NCI-H2029 (cell line): ENCODE data around the gene PHF2.
"Not testable (repeated sequence)": the region's sequence is repeated elsewhere in the genome, so short reads cannot be mapped to it uniquely, and the experiment has no call there.

Experiments used
- DNase-seq: peaks from one replicate; lab custom pipeline; 2025; lab: John Stamatoyannopoulos, UW

The PHF2 gene

GRCh38 chr9:93665637-93666438 lies 89.5 kb downstream of the PHF2 start:
- no peak for DNase-seq

DNA sequence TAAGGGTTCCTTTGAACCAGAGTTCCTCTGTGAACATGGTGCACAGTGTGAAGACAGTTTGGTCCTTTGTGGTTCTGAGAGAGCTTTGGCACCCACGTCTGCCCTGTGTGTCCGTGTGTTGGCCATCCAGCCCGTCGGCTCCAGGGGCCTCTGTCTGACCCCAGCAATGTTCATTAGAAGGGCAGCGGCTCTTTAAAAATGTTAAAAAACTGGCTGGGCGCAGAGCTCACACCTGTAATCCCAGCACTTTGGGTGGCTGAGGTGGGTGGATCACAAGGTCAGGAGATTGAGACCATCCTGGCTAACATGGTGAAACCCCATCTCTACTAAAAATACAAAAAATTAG lies 90.0 kb downstream of the PHF2 start:
- not testable (repeated sequence) for DNase-seq

- DNase-seq: no peak
These were observed 90.6 kb downstream of the PHF2 start for GRCh38 chr9:93667006-93667405.

GRCh38 chr9:93667627-93668026 lies 91.2 kb downstream of the PHF2 start:
- no peak for DNase-seq

GRCh38 chr9:93668261-93668871 lies 92.0 kb downstream of the PHF2 start:
- no peak for DNase-seq

DNA sequence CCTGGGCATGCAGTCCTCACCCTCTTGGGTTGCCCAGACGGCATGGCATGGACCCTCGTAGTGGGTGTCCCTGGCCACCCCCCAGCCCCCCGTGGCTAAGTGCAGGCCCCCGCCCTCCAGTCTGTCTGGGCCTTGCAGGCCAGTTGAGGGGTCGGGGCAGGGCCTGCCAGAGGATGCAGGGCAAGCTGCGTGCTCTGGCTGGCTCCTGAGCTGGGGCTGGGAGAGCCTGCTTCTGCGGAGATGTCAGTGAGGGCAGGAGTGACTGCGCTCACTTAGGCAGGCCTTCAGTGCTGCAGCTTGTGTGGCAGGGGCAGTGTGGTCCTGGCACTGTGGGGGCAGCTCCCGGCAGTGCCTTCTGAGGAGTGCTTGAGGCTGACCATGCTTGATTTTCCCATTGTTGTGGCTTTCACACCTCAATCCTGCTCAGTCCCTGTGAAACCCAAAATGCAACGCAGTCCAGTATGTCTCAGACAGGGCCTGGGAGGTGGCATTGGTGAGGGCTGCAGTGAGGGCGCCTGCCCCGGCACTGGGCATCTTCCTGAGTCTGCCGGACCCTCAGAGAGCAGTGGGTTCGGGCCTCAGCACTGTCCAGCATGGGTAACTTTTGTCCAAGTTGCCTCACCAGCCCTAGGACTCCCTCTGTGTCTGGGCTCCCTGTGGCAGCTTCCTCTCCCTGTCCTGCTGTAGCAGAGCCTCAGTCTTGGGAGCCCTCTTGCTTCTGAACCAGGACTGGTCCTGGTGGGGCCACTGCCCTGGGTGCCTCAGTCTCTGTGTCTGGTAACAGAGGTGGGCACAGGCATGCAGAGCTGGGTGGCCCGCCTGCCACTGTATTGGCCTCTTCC lies 93.0 kb downstream of the PHF2 start:
- DNase-seq: no peak

DNA sequence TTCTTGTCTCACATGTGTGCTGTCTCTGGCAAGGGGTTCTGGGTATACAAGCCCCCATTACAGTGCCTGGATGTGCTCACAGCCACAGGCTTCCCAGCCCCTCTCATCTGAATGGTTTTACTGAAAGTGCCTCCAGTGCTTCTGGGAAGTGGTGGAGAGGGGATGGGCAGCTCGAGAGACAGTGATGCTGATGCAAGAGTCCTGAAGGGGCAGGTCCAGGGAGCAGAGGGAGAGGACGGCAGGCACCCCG lies 93.5 kb downstream of the PHF2 start:
- DNase-seq: no peak

DNA sequence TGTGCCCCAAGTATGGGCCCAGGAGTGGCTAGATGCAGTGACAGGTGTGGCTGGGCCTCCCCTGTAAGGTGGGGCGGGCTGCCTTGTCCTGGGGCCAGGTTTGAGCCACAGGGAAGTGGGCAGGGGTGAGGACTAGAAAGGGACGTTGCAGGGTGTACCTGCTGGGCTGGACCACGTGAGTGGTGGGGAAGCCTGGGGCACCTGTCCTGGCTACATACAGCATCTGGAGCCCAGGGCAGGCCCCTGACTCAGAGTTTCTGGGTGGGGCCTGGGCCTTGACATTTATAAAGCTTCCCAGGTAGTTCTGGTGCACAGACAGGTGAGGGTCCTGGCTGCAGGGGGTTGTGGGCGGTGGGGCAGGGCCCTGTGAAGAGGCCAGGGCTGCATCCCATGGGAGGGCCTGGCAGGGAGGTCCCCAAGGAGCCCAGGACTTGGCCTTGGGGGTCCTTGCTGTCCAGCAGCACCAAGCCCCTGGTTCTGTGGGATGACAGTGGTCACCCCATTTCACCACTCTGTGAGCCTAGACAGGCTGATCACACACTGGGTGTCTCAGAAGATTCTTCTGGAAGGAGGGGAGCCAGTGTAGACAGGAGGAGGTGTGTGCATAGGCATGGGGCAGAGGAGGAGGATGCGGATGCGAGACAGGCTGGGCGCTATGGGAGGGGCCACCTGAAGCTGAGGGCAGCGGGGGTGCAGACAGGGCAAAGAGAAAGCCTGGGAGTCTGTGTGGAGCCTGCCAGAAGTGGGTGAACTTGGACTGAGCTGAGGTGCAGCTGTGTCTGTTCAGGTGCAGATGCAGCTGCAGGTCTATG lies 94.0 kb downstream of the PHF2 start:
- DNase-seq: no peak

DNA sequence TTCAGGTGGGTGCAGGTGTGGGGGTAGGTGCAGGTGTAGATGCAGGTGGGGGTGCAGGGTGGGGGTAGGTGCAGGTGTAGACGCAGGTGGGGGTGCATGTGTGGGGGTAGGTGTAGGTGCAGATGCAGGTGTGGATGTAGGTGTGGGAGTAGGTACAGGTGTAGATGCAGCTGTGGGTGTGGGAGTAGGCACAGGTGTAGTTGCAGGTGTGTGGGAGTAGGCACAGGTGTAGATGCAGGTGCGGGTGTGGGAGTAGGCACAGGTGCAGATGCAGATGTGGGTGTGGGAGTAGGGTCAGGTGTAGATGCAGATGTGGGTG lies 94.6 kb downstream of the PHF2 start:
- DNase-seq: no peak

DNA sequence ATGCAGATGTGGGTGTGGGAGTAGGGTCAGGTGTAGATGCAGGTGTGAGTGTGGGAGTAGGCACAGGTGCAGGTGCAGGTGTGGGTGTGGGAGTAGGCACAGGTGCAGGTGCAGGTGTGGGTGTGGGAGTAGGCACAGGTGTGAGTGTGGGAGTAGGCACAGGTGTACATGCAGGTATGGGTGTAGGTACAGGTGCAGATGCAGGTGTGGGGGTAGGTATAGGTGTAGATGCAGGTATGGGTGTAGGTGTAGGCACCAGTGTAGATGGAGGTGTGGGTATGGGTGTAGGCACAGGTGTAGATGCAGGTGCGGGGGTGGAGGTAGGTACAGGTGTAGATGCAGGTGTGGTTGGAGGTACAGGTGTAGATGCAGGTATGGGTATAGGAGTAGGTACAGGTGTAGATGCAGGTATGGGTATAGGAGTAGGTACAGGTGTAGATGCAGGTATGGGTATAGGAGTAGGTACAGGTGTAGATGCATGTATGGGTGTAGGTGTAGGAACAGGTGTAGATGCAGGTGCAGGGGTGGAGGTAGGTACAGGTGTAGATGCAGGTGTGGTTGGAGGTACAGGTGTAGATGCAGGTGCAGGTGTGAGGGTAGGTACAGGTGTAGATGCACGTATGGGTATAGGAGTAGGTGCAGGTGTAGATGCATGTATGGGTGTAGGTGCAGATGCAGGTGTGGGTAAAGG lies 96.1 kb downstream of the PHF2 start:
- not testable (repeated sequence) for DNase-seq

DNA sequence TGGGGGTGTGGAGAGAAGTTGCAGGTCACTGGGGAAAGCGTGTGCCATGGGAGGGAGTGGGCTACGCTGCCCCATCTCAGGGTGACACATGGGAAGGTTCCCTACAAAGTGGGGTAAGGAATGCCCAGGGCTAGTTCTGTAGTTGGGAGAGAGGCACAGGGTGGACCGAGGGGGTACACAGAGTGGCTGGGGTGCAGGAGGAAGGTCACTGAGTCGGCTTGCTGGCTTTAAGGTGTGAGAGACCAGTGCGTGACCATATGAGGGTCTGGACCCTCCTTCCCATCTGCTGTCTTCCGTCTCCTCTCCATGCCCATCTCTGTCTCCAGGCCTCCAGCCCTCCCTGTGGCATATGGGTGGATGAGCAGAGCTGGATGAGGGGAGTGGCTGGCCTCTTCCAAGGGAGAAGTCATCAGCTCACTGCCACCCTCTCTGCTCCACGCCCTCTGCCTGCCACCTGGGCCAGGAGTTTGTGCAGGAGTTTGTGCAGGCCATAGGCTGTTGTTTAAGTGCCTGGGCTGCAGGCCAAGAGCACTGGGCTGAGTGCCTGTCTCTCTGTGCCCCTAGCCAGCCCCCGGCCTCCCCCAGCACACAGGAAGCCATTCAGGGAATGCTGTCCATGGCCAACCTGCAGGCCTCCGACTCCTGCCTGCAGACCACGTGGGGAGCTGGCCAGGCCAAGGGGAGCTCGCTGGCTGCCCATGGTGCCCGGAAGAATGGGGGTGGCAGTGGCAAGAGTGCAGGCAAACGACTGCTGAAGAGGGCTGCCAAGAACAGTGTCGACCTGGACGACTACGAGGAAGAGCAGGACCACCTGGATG lies 96.8 kb downstream of the PHF2 start:
- peak; percentile 60 for DNase-seq

DNA sequence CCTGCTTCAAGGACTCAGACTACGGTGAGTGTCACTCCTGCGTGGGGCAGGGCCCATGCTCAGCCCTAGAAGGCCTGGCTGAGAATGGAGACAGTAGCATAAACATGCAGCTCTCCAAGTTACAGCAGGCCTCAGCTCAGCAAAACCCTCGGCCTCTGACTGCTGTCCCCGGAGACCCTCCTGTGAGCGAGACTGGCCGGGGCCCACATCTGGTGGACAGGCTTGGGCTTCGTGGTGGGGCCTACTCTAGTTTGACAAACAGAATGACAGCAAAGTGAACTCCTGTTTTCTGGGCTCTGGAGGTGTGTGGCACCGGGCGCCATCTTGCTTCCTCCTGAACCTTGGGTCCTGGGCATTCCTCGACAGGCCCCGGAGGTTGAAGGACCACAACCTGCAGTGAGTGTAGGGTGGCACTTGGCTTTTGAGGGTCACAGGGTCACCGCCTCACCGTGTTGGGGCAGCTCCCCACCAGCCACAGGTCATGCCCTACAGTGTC lies 97.5 kb downstream of the PHF2 start:
- DNase-seq: no peak

DNA sequence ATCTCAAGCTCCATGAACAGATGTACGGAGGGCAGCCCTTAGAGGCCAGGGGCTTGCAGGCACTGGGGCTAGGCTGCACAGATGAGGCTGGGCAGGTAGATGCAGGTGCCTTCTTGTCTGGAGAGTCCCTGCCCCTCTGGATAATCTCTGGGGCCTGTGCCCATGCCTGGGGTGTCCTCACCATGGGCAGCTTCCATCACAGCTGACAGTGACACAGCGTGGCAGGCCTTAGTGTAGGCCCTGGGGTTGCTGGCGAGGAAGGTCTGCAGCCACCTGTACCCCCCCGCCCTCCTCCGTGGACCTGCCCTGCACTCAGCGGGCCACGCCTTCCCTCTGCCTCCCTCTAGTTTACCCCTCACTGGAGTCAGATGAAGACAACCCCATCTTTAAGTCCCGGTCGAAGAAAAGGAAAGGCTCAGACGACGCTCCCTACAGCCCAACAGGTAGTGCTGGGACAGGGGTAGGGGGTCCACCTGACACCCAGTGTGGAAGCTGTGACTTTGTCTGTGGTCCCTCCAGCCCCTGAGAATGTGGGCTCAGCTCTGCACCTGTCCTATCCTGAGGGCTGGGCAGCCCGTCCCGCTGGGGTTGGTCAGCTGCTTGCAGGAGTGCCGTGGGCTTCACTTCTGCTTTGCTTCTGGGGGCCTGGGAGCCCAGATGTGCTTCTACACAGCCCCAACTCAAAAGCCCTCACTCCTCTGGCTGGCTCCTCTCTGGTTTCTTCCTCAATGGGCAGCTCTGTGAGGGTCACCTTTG lies 98.4 kb downstream of the PHF2 start:
- DNase-seq: no peak

DNA sequence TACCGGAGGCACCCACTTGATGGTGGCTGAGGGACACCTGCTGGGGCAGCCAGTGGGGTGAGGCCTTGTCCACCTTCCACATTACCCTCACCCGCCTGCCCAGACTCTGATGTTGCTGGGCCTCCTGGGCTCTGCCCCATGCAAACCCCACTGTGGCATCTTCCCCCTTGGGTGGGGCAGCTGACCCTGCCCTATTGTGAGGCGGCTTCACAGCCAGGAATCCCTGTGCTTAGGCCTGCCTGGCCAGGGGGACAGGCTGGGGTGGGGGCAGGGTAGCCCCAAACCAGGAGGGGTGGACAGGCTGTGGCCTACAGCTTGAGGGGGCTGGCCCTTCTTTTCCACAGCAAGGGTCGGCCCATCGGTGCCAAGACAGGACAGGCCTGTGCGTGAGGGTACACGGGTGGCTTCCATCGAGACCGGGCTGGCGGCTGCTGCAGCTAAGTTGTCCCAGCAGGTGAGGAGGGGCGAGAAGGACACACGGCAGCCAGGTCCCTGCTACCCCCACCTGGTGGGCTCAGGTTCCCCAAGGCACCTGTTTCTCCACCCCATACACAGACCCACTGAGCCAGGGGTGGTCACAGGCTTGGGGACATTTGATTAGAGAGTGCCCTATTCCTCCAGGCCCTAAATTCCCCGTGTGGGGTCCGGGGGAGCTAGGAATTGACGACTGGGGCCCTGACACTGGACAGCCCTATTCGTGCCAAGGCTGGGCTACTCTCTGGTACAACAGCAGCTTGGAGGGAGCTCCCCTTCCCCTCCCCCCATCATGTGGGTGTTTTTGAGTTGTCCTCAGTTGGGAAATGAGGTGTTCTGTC lies 99.2 kb downstream of the PHF2 start:
- DNase-seq: no peak

- no peak for DNase-seq
These were observed 100.1 kb downstream of the PHF2 start for GRCh38 chr9:93676310-93677047.

DNA sequence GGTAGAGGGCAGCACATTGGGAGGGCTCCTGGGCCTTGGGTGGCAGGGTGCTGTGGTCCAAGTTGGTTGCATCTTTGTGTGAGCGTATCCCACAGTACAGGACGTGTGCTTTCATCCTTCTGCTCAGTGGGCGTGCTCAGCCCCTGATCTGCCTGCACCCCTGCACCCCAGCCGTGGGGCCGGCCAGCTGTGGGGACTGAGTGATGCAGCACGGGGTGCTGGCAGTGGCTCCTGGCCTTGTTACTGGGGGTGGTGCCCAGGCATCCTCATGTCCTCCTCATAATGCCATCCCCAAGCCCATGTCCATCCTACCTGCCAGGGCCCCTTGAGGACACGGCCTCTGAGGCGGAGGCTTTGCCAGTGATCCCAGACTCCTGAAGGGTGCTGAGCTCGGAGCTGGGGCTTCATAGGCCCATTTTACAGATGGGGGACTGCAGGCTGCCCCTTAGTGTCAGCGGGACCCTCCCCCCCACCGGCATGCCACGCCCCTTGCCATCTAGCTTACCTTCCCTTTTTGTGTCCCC lies 100.7 kb downstream of the PHF2 start:
- DNase-seq: no peak

DNA sequence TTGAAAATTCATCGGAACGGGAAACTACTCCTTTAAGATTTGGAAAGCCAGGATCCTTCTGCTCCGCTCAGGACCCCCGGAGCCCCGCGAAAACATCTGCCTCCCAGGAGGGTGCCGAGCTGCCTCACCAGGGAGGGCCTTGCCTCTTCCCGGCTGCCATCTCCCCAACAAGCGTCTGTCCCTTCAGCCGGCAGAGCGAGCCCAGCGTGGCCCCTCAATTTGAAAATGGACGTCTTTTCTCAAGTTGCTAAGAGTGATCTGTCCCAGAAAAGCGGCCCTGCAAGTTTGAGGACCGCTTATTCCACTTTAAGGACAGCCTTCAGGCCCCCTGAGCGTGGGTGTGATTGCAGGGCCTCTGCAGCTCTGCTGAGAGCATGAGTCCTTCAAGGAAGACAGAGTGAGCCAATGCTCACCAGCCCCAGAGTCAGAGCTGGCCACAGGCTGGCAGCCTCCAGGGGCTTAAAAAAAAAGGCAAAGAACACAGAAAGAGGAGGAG lies 101.3 kb downstream of the PHF2 start:
- no peak for DNase-seq
